ENCODE data around the gene SCML1.

DNA sequence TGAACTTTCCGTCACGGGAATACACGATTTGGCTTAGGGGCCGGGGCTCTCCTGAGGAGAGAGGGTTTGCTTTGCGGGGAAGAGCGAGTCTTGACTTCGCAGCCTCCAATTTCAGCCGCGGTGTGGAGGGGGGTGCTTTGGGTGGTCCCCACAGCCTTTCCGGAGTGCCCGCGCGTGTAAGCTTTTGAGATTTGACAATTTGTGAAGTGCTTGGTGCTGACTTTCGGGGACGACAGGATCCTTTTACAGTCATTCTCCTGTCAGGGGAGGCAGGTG is 355 bp downstream of the SCML1 start:
- TF ChIP-seq SIN3A (conservative IDR thresholded peaks at IDR 0.05 in 1 of 2, IDR thresholded peaks at IDR 0.05 in 1 of 2; ENCODE audit: low read depth in 1 of 2, low read length in 2 of 2): no peak
- no peak for TF ChIP-seq EZH2 (IDR thresholded peaks at IDR 0.05; ENCODE audit: low read depth, low read length, severe bottlenecking)
- TF ChIP-seq TAF7 (optimal IDR thresholded peaks at IDR 0.05; ENCODE audit: borderline replicate concordance, low read depth, low read length): no peak
- TF ChIP-seq, protein P1, sequence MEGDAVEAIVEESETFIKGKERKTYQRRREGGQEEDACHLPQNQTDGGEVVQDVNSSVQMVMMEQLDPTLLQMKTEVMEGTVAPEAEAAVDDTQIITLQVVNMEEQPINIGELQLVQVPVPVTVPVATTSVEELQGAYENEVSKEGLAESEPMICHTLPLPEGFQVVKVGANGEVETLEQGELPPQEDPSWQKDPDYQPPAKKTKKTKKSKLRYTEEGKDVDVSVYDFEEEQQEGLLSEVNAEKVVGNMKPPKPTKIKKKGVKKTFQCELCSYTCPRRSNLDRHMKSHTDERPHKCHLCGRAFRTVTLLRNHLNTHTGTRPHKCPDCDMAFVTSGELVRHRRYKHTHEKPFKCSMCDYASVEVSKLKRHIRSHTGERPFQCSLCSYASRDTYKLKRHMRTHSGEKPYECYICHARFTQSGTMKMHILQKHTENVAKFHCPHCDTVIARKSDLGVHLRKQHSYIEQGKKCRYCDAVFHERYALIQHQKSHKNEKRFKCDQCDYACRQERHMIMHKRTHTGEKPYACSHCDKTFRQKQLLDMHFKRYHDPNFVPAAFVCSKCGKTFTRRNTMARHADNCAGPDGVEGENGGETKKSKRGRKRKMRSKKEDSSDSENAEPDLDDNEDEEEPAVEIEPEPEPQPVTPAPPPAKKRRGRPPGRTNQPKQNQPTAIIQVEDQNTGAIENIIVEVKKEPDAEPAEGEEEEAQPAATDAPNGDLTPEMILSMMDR (IDR thresholded peaks at IDR 0.05; ENCODE audit: control extremely low read depth in 1 of 3, insufficient read depth in 1 of 3, low read depth in 1 of 3, low read length in 3 of 3): no peak
- TF ChIP-seq POLR2A (IDR thresholded peaks at IDR 0.05; ENCODE audit: control extremely low read depth in 1 of 2, low read depth in 2 of 2, low read length in 2 of 2): no peak
- TF ChIP-seq PHF8 (conservative IDR thresholded peaks at IDR 0.05; ENCODE audit: low read depth, low read length): no peak
- no peak for TF ChIP-seq KDM1A (IDR thresholded peaks at IDR 0.05; ENCODE audit: borderline replicate concordance, low read length)
